Stimulated activated CD4-positive, alpha-beta T cell treated with anti-CD3 and anti-CD28 coated beads, Interleukin-1b, Interleukin-23, amount 100 ng/mL, for 4 hours (primary cell): ENCODE data around the gene CD83.
A peak's percentile ranks its signal among the peaks of the same experiment; 100 is the strongest.

Source experiments
- DNase-seq, 2 donors: peaks; one replicate each; pipeline ENCODE4 v3.0.0-alpha.2; 2020; ENCODE audit warnings: low read depth in 2 of 2

Gene CD83

GRCh38 chr6:14091339-14091978, 26.1 kb upstream of the CD83 start:
- no peak for DNase-seq

GRCh38 chr6:14092316-14092715, 25.3 kb upstream of the CD83 start:
- no peak for DNase-seq

- no peak for DNase-seq
Observed at GRCh38 chr6:14092838-14093789, 24.5 kb upstream of the CD83 start.

GRCh38 chr6:14094721-14095120, 22.9 kb upstream of the CD83 start:
- DNase-seq, result no peak

GRCh38 chr6:14095437-14095836, 22.1 kb upstream of the CD83 start:
- DNase-seq, result no peak

GRCh38 chr6:14100138-14100537, 17.4 kb upstream of the CD83 start:
- no peak for DNase-seq

GRCh38 chr6:14100966-14101365, 16.6 kb upstream of the CD83 start:
- DNase-seq, result no peak

GRCh38 chr6:14102383-14102782, 15.2 kb upstream of the CD83 start:
- DNase-seq, result no peak

GRCh38 chr6:14105547-14105946, 12.0 kb upstream of the CD83 start:
- DNase-seq, result no peak

GRCh38 chr6:14107000-14107399, 10.6 kb upstream of the CD83 start:
- DNase-seq, result no peak

GRCh38 chr6:14107711-14108494, 9.7 kb upstream of the CD83 start:
- DNase-seq, result no peak

- peak in 1 of 2 donors; percentile 12 for DNase-seq
Observed at GRCh38 chr6:14108571-14109410, 8.8 kb upstream of the CD83 start.

GRCh38 chr6:14109411-14109826, 8.2 kb upstream of the CD83 start:
- no peak for DNase-seq

GRCh38 chr6:14110001-14110818, 7.4 kb upstream of the CD83 start:
- DNase-seq, result no peak

- no peak for DNase-seq
Observed at GRCh38 chr6:14113976-14114375, 3.6 kb upstream of the CD83 start.

- no peak for DNase-seq
Observed at GRCh38 chr6:14118091-14118439, 493 bp downstream of the CD83 start.

GRCh38 chr6:14118446-14118845, 874 bp downstream of the CD83 start:
- DNase-seq, result no peak

- DNase-seq, result no peak
Observed at GRCh38 chr6:14119784-14120183, 2.2 kb downstream of the CD83 start.

GRCh38 chr6:14120546-14120945, 3.0 kb downstream of the CD83 start:
- DNase-seq, result no peak

- DNase-seq, result no peak
Observed at GRCh38 chr6:14121936-14122344, 4.4 kb downstream of the CD83 start.
